Fibroblast of upper back skin (primary cell): Measurements from ENCODE around the gene TTC4.

Experiments
- DNase-seq: peaks from one replicate; pipeline ENCODE4 v3.0.0-alpha.2; 2013

TTC4 gene

DNA sequence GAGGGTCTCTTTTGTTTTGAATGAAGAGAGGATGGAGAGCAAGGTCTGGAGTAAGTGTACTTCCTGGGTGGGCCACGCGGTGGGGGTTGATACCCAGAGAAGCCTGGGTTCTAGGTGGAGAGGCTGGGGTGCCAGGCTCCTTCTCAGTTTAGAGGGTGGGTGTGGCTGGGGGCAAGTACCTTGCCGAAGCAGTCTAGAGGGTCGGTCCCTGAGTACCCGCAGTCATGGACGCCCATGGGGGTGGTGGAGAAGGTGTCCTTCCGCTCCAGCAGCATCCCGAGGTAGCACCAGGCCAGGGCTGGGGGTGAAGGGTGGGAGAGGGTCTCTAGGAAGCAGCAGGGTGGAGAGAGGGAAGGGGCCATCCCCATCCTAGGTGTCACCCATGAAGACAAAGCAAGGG, 71.1 kb downstream of the TTC4 start:
- DNase-seq = no peak

DNA sequence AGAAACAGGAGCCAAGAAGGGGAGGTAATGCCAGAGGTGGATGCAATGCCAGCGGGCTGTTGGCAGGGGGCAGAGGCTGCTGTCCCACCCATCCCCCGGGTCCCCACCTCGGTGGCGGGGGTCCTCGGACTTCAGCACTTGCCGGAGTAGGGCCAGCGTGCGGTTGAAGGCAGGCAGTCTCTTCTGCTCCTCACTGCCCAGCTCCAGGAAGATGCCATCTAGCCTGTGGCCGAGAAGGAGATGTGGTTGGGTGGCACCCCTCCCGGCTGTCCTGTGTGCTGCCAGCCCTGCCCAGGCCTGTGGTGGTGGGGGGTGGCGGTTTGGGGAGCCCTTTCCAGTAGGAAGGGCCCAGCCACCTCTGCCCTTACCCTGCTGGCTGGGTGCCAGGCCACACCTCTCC, 71.9 kb downstream of the TTC4 start:
- DNase-seq = no peak

DNA sequence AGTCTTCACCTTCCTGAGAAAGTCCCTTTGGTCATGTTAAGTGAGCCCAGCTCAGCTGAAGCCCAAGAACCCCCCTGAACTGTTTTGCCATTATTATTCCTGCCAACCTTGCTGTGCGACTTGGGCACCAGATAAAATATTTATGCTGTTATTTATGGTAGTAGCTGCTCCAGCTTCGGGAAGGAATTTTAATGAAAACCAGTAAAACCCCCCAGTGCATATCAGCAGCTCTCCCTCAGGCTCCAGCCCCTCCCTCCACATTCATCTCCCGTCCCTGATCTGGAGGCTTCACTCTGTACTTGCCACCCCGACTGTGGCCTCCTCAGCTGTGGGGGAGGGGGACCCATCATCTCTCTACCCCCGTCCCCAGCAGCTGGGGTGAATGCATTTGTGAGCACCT, 72.8 kb downstream of the TTC4 start:
- no peak for DNase-seq

DNA sequence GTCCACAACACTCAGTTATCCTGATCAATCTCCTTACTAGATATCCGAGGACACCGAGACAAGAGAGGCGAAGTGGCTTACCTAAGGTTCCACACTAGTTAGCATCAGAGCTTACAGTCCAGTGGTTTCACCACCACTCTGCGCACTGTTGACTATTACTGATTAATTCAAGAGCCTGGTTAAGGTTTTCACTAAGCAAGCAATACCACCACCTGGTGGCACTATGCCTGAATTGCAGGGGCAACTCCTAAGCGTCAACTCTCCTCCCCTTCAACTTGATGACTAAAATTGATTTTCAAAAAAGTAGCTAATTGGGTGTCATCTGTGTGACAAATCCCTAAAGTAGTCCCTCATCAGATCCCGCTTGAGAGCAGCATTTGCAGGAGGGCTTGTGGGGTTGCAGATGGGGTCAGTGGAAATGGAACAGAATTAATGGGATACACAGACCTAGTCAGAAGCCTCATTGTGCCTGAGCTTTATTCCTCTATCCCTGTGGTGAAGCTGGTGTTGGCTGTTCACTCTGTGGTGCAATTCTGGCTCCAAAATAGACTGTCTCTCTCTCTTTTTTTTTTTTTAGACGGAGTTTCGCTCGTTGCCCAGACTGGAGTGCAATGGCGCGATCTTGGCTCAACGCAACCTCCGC, 76.3 kb downstream of the TTC4 start:
- peak; percentile 13 for DNase-seq
